Vagina (tissue), 2 donors: ENCODE results near the gene FBXO24. TPM values are rescaled to one million over a fixed set of nuclear protein-coding genes. Genes with fewer than 3 reads are reported as not detected.

Source experiments
- DNase-seq, 2 donors: peaks; one replicate each; pipeline ENCODE4 v3.0.0-alpha.2; 2017; ENCODE audit errors: extremely low spot score in 2 of 2
- H3K27ac ChIP-seq: fragments of 200-600 bp; sonication (generic); one replicate; pipeline ENCODE4 v1.5.1; 2019
- H3K27me3 ChIP-seq: fragments of 200-600 bp; sonication (generic); one replicate; pipeline ENCODE4 v1.5.1; 2019
- H3K36me3 ChIP-seq, 2 donors: fragments of 200-600 bp; sonication (generic); one replicate each; pipeline ENCODE4 v1.5.1; 2017 to 2019
- H3K4me1 ChIP-seq: fragments of 200-600 bp; sonication (generic); one replicate; pipeline ENCODE4 v1.5.1; 2019
- H3K4me3 ChIP-seq, 2 donors: fragments of 200-600 bp; sonication (generic); 1 replicate in 1 of 2; 2 replicates in 1 of 2; pipeline ENCODE4 v1.5.1; 2016 to 2019
- H3K9me3 ChIP-seq: fragments of 200-600 bp; sonication (generic); one replicate; pipeline ENCODE4 v1.5.1; 2019
- CTCF ChIP-seq, 3 experiments: fragments of 450-650 bp in 2 of 3; fragments of 200-600 bp in 1 of 3; sonication (generic) in 1 of 3; IDR thresholded peaks; one replicate each; pipeline ENCODE4 v1.5.1; 2017 to 2019; ENCODE audit warnings: antibody characterized with exemption in 3 of 3, mild to moderate bottlenecking in 2 of 3, moderate library complexity in 2 of 3
- POLR2A ChIP-seq, 2 donors: fragments of 450-650 bp; IDR thresholded peaks; one replicate each; pipeline ENCODE4 v1.6.1; 2017; ENCODE audit warnings: antibody characterized with exemption in 2 of 2, mild to moderate bottlenecking in 2 of 2, moderate library complexity in 2 of 2
- POLR2AphosphoS5 ChIP-seq, 2 donors: sonication (generic); formaldehyde crosslinking; IDR thresholded peaks; one replicate each; pipeline ENCODE4 v1.9.0; 2017; ENCODE audit warnings: antibody characterized with exemption in 2 of 2, mild to moderate bottlenecking in 2 of 2, low read depth in 1 of 2; ENCODE audit not compliant: insufficient read depth in 1 of 2
- intact Hi-C: fragments of 100-400 bp; cut with DNase I; formaldehyde crosslinking; loops from one replicate; pipeline ENCODE4 v1.15.1; 2023
- total RNA-seq: library from RNA; depleted of rRNA; stranded (reverse); fragments of >200 nt; gene quantifications from one replicate; pipeline ENCODE4 v1.2.3, GENCODE V29; 2016

Gene FBXO24
- total RNA-seq, 1 donor from 2014 or later = 0.98 TPM

- H3K36me3 ChIP-seq = peaks cover 0 to 43% of the 10 kb centered on the region in 2 donors
Observed at GRCh38 chr7:100574362-100575205, 11.5 kb upstream of the FBXO24 start.

GRCh38 chr7:100575206-100575631, 10.9 kb upstream of the FBXO24 start:
- no peak for DNase-seq
- Histone ChIP-seq H3K27ac (no peak overlapping the region), H3K36me3 (peaks cover 0 to 48% of the 10 kb centered on the region in 2 donors), H3K27me3 (no peaks in the 10 kb centered on the region), H3K4me3 (no peak overlapping the region), H3K4me1 (peaks cover 4% of the 10 kb centered on the region), H3K9me3 (no peaks in the 10 kb centered on the region)
- intact Hi-C loops = no loop called here
- TF ChIP-seq POLR2AphosphoS5 (IDR thresholded peaks at IDR 0.05; ENCODE audit: insufficient read depth in 1 of 2, low read depth in 1 of 2) = no peak
- no peak for TF ChIP-seq CTCF (IDR thresholded peaks at IDR 0.05)

More at GRCh38 chr7:100574362-100575205, 11.5 kb upstream of the FBXO24 start:
- Histone ChIP-seq H3K27ac (no peak overlapping the region), H3K4me3 (no peak overlapping the region), H3K9me3 (no peaks in the 10 kb centered on the region), H3K27me3 (no peaks in the 10 kb centered on the region), H3K4me1 (peaks cover 11% of the 10 kb centered on the region)
- TF ChIP-seq CTCF (IDR thresholded peaks at IDR 0.05) (no peak), POLR2AphosphoS5 (IDR thresholded peaks at IDR 0.05; ENCODE audit: insufficient read depth in 1 of 2, low read depth in 1 of 2) (no peak), POLR2A (IDR thresholded peaks at IDR 0.05) (no peak)
- DNase-seq = no peak
- intact Hi-C loops = no loop called here

- intact Hi-C loops = no loop called here
- H3K36me3 ChIP-seq = peaks cover 0 to 52% of the 10 kb centered on the region in 2 donors
Observed at GRCh38 chr7:100575746-100576383, 10.3 kb upstream of the FBXO24 start.

GRCh38 chr7:100576384-100576993, 9.6 kb upstream of the FBXO24 start:
- TF ChIP-seq POLR2A (IDR thresholded peaks at IDR 0.05) (no peak), CTCF (IDR thresholded peaks at IDR 0.05) (no peak), POLR2AphosphoS5 (IDR thresholded peaks at IDR 0.05; ENCODE audit: insufficient read depth in 1 of 2, low read depth in 1 of 2) (no peak)
- Histone ChIP-seq H3K27ac (no peak overlapping the region), H3K36me3 (peaks cover 0 to 59% of the 10 kb centered on the region in 2 donors), H3K9me3 (no peaks in the 10 kb centered on the region), H3K4me3 (no peak overlapping the region), H3K27me3 (no peaks in the 10 kb centered on the region), H3K4me1 (no peaks in the 10 kb centered on the region)
- DNase-seq = no peak
- intact Hi-C loops = no loop called here

More at GRCh38 chr7:100575746-100576383, 10.3 kb upstream of the FBXO24 start:
- Histone ChIP-seq H3K4me3 (no peak overlapping the region), H3K4me1 (no peaks in the 10 kb centered on the region), H3K27me3 (no peaks in the 10 kb centered on the region), H3K9me3 (no peaks in the 10 kb centered on the region), H3K27ac (no peak overlapping the region)
- no peak for TF ChIP-seq POLR2AphosphoS5 (IDR thresholded peaks at IDR 0.05; ENCODE audit: insufficient read depth in 1 of 2, low read depth in 1 of 2)
- TF ChIP-seq CTCF (IDR thresholded peaks at IDR 0.05) = no peak
- no peak for TF ChIP-seq POLR2A (IDR thresholded peaks at IDR 0.05)
- DNase-seq = no peak
